Endothelial cell of umbilical vein (primary cell): ENCODE measurements around the gene SPINK1. TPM values are rescaled to one million over a fixed set of nuclear protein-coding genes. Genes with fewer than 3 reads are reported as not detected.

ENCODE experiments used
- BruUV-seq: library from RNA; stranded (reverse); fragments of 400-500 nt; replicated peaks from 2 replicates; lab custom pipeline; 2021; lab: Mats Ljungman, UMichigan
- CTCF ChIA-PET: fragments of 300-600, 350-600 bp; sonication (Branson Sonifier 250); formaldehyde crosslinking; loops from one replicate; lab custom pipeline; 2021; ENCODE audit warnings: antibody characterized with exemption, inconsistent platforms; lab: Charles Lee
- POLR2A ChIA-PET: fragments of 300-600, 350-600 bp; sonication (Branson Sonifier 250); formaldehyde crosslinking; loops from one replicate; lab custom pipeline; 2021; ENCODE audit warnings: antibody characterized with exemption, inconsistent platforms; lab: Charles Lee
- DNase-seq: peaks from one replicate; pipeline ENCODE4 v3.0.0-alpha.2; 2011; ENCODE audit warnings: low read depth, low spot score
- FAIRE-seq: peaks from 2 replicates; lab custom pipeline; 2011; peaks lifted over from hg19 to GRCh38; lab: Jason Lieb, UNC
- H2AFZ ChIP-seq: 2 replicates; pipeline ENCODE4 v1.6.0; 2012; ENCODE audit warnings: low read depth, low read length, control low read depth, inconsistent platforms
- H3K27ac ChIP-seq: 2 replicates; pipeline ENCODE4 v1.5.1; 2011; ENCODE audit warnings: low read depth, mild to moderate bottlenecking, control low read depth, low read length, moderate library complexity; ENCODE audit not compliant: insufficient read depth
- H3K27me3 ChIP-seq, 2 experiments: 2 replicates each; pipeline versions ENCODE4 v1.6.0 to v1.6.1; 2011; ENCODE audit warnings: low read length in 2 of 2, mixed read lengths in 1 of 2; ENCODE audit not compliant: control insufficient read depth in 2 of 2, insufficient read depth in 2 of 2
- H3K36me3 ChIP-seq, 2 experiments: 2 replicates in 1 of 2; 3 replicates in 1 of 2; pipeline ENCODE4 v1.5.1; 2011; ENCODE audit warnings: low read length in 2 of 2, mild to moderate bottlenecking in 1 of 2, moderate library complexity in 1 of 2; ENCODE audit not compliant: control insufficient read depth in 2 of 2, insufficient read depth in 2 of 2; ENCODE audit errors: extremely low read depth in 1 of 2
- H3K4me1 ChIP-seq: 3 replicates; pipeline ENCODE4 v1.5.1; 2011; ENCODE audit warnings: mild to moderate bottlenecking, low read length; ENCODE audit not compliant: control insufficient read depth, insufficient read depth; ENCODE audit errors: extremely low read depth
- H3K4me2 ChIP-seq: 2 replicates; pipeline ENCODE4 v1.6.1; 2011; ENCODE audit warnings: low read length, control low read depth, mixed read lengths; ENCODE audit not compliant: insufficient read depth
- H3K4me3 ChIP-seq, 3 experiments: fragments of 200-600 bp in 1 of 3; sonication (generic), shearing (Covaris generic) in 1 of 3; replicated peaks in 1 of 3; 2 replicates each; pipeline ENCODE4 v1.5.1; 2011 to 2016; ENCODE audit warnings: control low read depth in 3 of 3, low read length in 3 of 3, mild to moderate bottlenecking in 2 of 3, inconsistent platforms in 1 of 3, low read depth in 1 of 3, moderate library complexity in 1 of 3; ENCODE audit not compliant: insufficient read depth in 1 of 3
- H3K79me2 ChIP-seq: 2 replicates; pipeline ENCODE4 v1.6.0; 2012; ENCODE audit warnings: low read length, inconsistent platforms; ENCODE audit not compliant: control insufficient read depth, insufficient read depth
- H3K9ac ChIP-seq: replicated peaks from 2 replicates; pipeline ENCODE3; 2011; ENCODE audit warnings: low read length, control low read depth; ENCODE audit not compliant: insufficient read depth; ENCODE audit errors: extremely low read depth
- H3K9me1 ChIP-seq: replicated peaks from 3 replicates; pipeline ENCODE4 v1.6.0; 2011; ENCODE audit warnings: mild to moderate bottlenecking, low read length; ENCODE audit not compliant: control insufficient read depth, insufficient read depth; ENCODE audit errors: extremely low read depth
- H3K9me3 ChIP-seq: replicated peaks from 2 replicates; pipeline ENCODE4 v1.5.1; 2012; ENCODE audit warnings: low read length, inconsistent platforms; ENCODE audit not compliant: control insufficient read depth, insufficient read depth
- H4K20me1 ChIP-seq: replicated peaks from 2 replicates; pipeline ENCODE3; 2011; ENCODE audit warnings: mild to moderate bottlenecking, low read length; ENCODE audit not compliant: control insufficient read depth, insufficient read depth; ENCODE audit errors: extremely low read depth
- EZH2 ChIP-seq: IDR thresholded peaks from 2 replicates; pipeline ENCODE4 v1.6.1; 2012; ENCODE audit warnings: borderline replicate concordance, low read depth, mild to moderate bottlenecking, moderate library complexity, low read length, inconsistent platforms; ENCODE audit not compliant: severe bottlenecking
- FOS ChIP-seq: IDR thresholded peaks from 2 replicates; pipeline ENCODE4 v1.6.1; 2011; ENCODE audit warnings: mild to moderate bottlenecking, low read length, moderate library complexity, borderline replicate concordance; ENCODE audit not compliant: insufficient read depth
- GATA2 ChIP-seq: IDR thresholded peaks from 2 replicates; pipeline ENCODE4 v1.7.0; 2011; ENCODE audit warnings: low read depth, mild to moderate bottlenecking, moderate library complexity, mixed read lengths, low read length; ENCODE audit not compliant: insufficient read length, insufficient read depth
- JUN ChIP-seq: IDR thresholded peaks from 2 replicates; pipeline ENCODE4 v1.6.1; 2011; ENCODE audit warnings: borderline replicate concordance, low read depth; ENCODE audit not compliant: insufficient read length, insufficient read depth
- MYC ChIP-seq: IDR thresholded peaks from one replicate; pipeline ENCODE4 v1.6.1; 2011; ENCODE audit warnings: mild to moderate bottlenecking, low read depth, low read length
- POLR2A ChIP-seq: IDR thresholded peaks from 2 replicates; pipeline ENCODE4 v1.6.1; 2012; ENCODE audit warnings: low read depth, mild to moderate bottlenecking, control low read depth, low read length
- POLR2AphosphoS5 ChIP-seq: IDR thresholded peaks from 2 replicates; pipeline ENCODE4 v1.6.1; 2012; ENCODE audit warnings: low read depth, mild to moderate bottlenecking, control low read depth, low read length, moderate library complexity; ENCODE audit not compliant: insufficient read depth
- dilution Hi-C: fragments of 300-500 bp; cut with MboI; formaldehyde crosslinking; loops from one replicate; pipeline ENCODE4 v1.15.0; 2019; ENCODE audit warnings: low sequenced_read_pairs; ENCODE audit not compliant: extremely low pct_ligation_motif_present
- intact Hi-C: fragments of 100-400 bp; cut with micrococcal nuclease; formaldehyde crosslinking; loops from one replicate; pipeline ENCODE4 v1.10.0; 2022
- polyA plus RNA-seq, 4 experiments: library from polyadenylated mRNA; depleted of rRNA in 3 of 4; stranded (reverse) in 3 of 4; unstranded in 1 of 4; fragments of >200 nt; gene quantifications; 2 replicates each; pipeline versions ENCODE4 v1.2.1 to v1.2.3, GENCODE V29; 2011 to 2012; ENCODE audit warnings: missing spikeins in 1 of 4
- total RNA-seq: library from RNA; stranded (reverse); gene quantifications from 2 replicates; pipeline ENCODE4 v1.2.3, GENCODE V29; 2021
- TF ChIP-seq, protein P1 (sequence below), 2 donors: IDR thresholded peaks; 1 replicate in 1 of 2; 2 replicates in 1 of 2; pipeline ENCODE4 v1.5.1; 2011; ENCODE audit warnings: low read length in 2 of 2, mild to moderate bottlenecking in 2 of 2, moderate library complexity in 2 of 2, control low read depth in 1 of 2, inconsistent platforms in 1 of 2, low read depth in 1 of 2; ENCODE audit not compliant: insufficient read depth in 1 of 2; ENCODE audit errors: extremely low read depth in 1 of 2
- TF ChIP-seq, protein P2 (sequence below): IDR thresholded peaks from 2 replicates; pipeline ENCODE4 v1.6.1; 2011; ENCODE audit not compliant: insufficient read depth, insufficient read length

SPINK1 gene
- total and polyA plus RNA-seq, 2 donors (not counting 3 experiments of a cell fraction or from before 2014, with no cell fraction given), result not detected

DNA sequence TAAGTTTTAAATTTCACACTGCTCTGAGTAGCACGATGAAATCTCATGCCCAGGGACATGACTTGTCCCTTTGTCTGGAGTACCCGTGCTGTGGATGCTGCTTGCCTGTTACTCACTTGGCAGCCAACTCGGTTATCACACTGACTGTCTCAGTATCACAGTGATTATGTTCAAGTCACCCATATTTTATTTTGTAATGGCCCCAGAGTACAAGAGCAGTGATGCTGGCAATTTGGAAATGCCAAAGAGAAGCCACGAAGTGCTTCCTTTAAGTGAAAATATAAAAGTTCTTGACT, 24.3 kb upstream of the SPINK1 start:
- intact Hi-C loops (loop anchor here (10.0 kb wide), 1 partner anchor 519 kb away; no protein-coding TSS in a partner anchor), dilution Hi-C loops (no loop called here)
- Histone ChIP-seq H3K9me1 (no peaks in the 10 kb centered on the region), H4K20me1 (no peaks in the 10 kb centered on the region), H3K9ac (no peak overlapping the region), H3K27ac (no peak overlapping the region), H3K9me3 (no peaks in the 10 kb centered on the region), H3K4me2 (no peak overlapping the region), H3K27me3 (no peaks in the 10 kb centered on the region), H3K4me1 (no peaks in the 10 kb centered on the region), H3K4me3 (no peak overlapping the region), H3K36me3 (no peaks in the 10 kb centered on the region), H3K79me2 (no peaks in the 10 kb centered on the region), H2AFZ (no peak overlapping the region)
- CTCF ChIA-PET, result interaction anchor here (1.8 to 12.6 kb wide), 6 partner anchors 14 to 875 kb away, joined by 4 to 170 read pairs (median 10); no protein-coding TSS in a partner anchor
- DNase-seq (no peak), FAIRE-seq (no peak)
- no peak for TF ChIP-seq POLR2AphosphoS5
- TF ChIP-seq FOS, result no peak
- TF ChIP-seq MYC, result no peak
- TF ChIP-seq POLR2A, result no peak
- TF ChIP-seq JUN, result no peak
- no peak for TF ChIP-seq GATA2
- TF ChIP-seq, protein P1, sequence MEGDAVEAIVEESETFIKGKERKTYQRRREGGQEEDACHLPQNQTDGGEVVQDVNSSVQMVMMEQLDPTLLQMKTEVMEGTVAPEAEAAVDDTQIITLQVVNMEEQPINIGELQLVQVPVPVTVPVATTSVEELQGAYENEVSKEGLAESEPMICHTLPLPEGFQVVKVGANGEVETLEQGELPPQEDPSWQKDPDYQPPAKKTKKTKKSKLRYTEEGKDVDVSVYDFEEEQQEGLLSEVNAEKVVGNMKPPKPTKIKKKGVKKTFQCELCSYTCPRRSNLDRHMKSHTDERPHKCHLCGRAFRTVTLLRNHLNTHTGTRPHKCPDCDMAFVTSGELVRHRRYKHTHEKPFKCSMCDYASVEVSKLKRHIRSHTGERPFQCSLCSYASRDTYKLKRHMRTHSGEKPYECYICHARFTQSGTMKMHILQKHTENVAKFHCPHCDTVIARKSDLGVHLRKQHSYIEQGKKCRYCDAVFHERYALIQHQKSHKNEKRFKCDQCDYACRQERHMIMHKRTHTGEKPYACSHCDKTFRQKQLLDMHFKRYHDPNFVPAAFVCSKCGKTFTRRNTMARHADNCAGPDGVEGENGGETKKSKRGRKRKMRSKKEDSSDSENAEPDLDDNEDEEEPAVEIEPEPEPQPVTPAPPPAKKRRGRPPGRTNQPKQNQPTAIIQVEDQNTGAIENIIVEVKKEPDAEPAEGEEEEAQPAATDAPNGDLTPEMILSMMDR (IDR thresholded peaks at IDR 0.05; ENCODE audit: extremely low read depth in 1 of 2, insufficient read depth in 1 of 2, low read depth in 1 of 2, low read length in 2 of 2), result no peak
- TF ChIP-seq, protein P2, sequence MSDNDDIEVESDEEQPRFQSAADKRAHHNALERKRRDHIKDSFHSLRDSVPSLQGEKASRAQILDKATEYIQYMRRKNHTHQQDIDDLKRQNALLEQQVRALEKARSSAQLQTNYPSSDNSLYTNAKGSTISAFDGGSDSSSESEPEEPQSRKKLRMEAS, result no peak
- no peak for TF ChIP-seq EZH2
- POLR2A ChIA-PET, result no interaction called here
- BruUV-seq, result no TSS peak
